Activated CD4-positive, alpha-beta T cell treated with anti-CD3 and anti-CD28 coated beads for 4 hours (primary cell): ENCODE measurements around the gene AKNA.
A peak's percentile ranks its signal among the peaks of the same experiment; 100 is the strongest.

Experiments
- DNase-seq, 2 donors: peaks; one replicate each; pipeline ENCODE4 v3.0.0-alpha.2; 2020

The AKNA gene

GRCh38 chr9:114355821-114356220 is 32.0 kb downstream of the AKNA start:
- DNase-seq = no peak

DNA sequence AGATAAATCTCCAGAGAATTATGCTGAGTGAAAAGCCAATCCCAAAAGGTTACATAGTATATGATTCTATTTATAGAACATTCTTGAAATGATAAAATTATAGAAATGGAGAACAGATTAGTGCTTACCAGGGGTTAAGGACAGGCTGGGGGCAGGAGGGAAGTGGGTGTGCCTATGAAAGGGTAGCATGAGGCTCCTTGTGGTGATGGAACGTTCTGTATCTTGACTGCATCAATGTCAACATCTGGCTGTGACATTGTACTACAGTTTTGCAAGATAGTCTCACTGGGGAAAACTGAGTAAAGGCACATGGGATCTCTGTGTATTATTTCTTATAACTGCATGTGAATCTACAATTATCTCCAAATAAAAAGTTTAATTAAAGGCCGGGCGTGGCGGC is 35.9 kb downstream of the AKNA start:
- DNase-seq = no peak

GRCh38 chr9:114350636-114351401 is 37.0 kb downstream of the AKNA start:
- no peak for DNase-seq

DNA sequence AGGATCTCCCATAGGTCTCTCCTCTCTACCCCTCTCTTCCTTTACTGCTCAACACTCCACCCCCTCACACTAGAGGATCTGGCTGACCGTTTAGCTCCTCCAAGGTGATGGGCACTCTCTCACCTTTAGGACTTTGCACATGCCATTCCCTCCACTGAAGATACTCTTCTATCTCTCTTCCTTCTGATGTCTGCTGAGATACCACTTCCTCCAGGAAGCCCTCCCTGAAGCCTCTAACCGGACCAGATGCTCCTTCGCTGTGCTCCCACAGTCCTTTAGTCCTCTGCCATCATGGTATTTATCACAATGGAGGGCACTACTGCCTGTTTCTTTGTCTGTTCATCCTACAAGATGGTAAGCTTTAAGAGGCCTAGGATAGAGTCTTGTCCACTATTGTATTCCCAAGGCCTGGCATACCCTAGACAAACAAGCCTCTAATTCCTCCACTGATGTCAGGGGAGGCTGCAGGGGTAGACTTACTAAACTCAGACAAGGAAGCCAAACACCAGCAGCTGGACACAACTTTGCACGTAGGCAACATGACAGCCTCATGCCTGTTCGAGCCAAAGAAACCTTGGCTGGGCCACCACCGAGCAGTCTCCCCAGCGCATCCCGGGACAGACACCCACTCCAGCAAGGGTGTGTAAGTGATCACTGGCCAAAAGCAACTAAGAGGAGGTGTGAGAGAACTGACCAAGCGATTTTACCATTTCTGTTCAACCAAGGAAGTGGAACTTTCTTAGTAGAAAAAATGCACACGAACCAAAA is 37.9 kb downstream of the AKNA start:
- DNase-seq = no peak

GRCh38 chr9:114348906-114349482 is 38.8 kb downstream of the AKNA start:
- peak; percentile 68 to 78 for DNase-seq

GRCh38 chr9:114348261-114348905 is 39.4 kb downstream of the AKNA start:
- DNase-seq = no peak

DNA sequence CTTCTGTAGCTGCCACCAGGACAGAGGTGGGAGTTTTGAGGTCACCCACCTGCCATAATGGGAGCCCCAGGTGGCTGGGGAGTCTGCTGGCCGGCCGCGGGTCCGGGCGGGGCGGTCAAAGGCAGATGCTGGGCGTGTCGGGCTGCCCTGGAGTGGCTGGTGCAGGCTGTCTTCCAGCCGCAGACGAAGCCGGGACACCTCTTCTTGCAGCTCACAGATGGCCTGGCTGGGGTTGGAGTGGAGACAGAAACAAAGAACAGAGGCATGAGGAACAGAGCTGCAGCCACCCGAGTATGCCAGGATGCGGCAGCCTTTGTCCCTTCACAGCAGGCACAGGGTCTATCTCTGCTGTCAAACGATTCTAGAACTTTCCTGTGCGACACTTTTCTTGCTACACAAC is 40.1 kb downstream of the AKNA start:
- DNase-seq = no peak

GRCh38 chr9:114346146-114346545 is 41.6 kb downstream of the AKNA start:
- no peak for DNase-seq

DNA sequence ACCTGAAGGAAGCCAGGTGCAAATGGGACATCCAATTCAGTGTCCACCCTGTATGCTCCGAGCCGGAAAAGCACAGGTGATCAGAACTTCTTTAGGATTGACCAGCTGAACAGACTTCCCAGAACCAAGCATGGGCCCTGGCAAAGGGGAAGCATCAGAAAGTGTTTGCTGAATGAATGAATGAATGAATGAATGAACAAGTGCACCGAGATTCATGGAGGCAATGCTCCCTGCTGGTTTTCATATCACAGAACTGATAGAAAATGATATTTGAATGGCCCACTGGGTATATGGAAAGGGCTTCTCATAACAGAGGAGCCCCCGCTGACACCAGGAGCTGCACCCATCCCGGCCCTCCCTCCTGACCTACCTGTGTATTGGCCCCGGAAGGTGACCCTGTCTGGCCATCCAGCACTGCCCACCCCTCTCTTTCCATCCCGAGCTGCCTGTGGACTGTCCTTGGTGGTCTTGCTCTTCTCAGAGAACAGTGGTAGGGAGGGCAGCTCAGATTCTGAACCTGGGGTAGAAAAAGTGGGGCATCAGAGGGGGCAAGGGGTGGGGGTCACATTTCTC is 42.2 kb downstream of the AKNA start:
- no peak for DNase-seq

DNA sequence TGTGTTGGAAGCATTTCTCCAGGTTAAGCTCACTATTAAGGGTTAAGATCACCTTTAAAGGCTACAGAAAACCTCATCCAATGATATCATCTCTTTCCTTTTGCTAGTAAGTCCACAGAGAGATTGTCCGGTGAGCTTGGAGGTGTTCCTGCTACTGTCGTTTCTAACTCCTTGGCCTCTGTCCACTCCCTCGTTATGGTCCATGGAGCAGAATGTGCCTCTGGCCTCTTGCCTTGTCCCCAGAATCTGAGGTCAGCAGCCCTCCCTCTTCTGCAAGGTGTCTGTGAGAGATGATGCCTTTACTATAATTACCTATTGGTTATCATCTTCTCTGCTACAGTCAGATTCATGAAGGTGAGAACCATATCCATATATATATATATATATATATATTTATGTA is 43.1 kb downstream of the AKNA start:
- no peak for DNase-seq

DNA sequence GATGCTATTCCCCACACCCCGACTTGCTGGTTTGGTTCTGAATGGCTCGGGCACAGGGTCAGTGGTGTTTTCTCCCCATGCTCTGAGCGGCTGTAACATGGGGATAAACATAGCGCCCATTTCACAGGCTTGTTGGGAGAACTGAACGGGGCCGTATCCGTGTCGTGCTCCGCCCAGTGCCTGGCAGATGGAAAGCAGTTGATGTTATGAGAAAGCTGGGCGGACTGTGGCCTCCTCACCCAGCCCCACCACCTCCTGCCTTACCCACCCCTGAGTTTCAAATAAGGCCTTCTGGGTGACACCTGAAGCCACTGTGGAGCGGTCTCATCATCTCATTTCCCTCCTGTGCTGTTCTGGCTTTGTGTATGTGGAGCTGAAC is 43.6 kb downstream of the AKNA start:
- DNase-seq = no peak

GRCh38 chr9:114343471-114344187 is 44.2 kb downstream of the AKNA start:
- DNase-seq = no peak

- DNase-seq = no peak
These were observed 44.9 kb downstream of the AKNA start for GRCh38 chr9:114342755-114343440.

DNA sequence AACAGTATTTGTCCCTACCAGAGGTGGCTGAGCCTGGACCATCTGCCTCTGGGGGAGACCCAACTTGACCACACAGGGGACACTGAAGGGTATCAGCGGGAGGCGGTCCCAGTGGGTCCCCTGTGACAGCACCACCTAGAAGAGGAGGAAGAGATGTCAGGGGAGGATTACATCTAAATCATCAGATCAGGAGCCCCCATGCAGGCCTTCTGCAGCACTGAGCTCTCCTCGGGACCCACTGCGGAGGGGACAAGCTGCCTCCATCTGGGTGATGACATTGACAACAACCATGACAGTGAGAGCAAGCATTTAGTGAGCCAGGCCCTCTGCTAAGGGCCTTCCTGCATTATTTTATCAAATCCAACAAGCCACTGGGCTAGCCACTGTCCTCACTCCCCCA is 45.8 kb downstream of the AKNA start:
- DNase-seq = no peak

DNA sequence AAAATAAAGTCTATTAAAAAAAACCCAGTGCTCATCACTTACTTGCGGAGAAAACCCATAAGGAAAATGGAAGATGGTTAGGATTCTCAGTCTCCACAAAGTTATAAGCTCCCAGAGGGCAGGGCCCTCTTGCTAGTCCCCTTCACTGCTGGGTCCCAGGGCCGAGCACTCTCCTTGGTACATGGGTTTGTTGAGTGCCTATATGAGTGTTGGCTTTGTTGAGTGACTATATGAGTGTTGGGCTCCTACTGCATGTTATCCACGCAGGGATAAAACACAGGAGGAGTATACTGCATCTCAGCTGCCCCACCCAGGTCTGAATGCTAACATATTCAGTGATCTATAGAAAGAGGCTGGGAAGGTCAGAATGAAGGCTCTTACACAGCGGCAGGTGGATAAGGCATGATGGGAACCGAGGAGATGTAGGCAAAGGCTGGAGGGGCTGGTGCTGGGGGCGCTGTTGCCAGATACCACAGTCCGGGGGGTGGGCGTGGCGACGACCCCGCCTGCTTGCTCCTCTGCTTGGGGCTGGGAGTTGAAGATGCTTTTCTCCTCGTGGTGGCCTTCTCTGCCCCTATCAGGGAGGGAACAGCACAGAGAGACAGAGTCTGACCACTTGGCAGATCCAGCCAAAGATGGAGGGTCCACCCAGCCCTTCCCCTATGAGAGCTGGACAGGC is 46.5 kb downstream of the AKNA start:
- DNase-seq = no peak

DNA sequence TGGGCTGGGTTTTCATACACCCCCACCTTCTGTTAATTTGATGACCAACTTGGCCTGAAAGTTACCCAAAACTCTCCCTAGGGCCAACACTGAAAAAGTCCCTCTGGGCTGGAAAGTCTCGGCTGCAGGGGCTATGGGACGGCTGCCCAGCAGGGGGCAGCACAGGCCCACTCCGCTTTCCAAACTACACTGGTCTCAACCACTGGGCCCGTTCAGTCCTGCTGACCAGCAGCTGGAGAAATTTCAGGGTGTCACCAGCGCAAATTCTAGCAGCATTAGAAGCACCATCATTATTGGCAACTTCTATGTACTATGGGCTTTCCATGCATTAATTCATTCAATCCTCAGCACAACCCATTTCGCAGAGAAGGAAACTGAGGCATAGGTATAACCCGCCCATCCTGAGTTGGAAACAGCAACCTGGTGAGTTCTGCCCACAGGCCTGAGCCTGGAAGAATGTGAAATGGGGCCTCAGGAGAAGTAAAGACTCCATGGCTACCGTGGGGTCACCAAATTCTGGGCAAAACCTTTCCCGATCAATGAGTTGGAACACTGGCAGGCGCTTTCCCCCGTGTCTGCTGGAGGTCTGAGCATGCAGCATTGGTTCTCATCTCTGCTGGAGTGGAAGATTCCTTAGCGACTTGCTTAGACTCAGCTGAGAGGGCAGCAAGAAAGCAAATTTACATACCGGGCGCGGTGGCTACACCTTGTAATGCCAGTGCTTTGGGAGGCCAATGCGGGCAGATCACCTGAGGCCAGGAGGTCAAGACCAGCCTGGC is 48.5 kb downstream of the AKNA start:
- DNase-seq = peak; percentile 47 to 53

GRCh38 chr9:114338187-114338586 is 49.6 kb downstream of the AKNA start:
- DNase-seq = no peak

DNA sequence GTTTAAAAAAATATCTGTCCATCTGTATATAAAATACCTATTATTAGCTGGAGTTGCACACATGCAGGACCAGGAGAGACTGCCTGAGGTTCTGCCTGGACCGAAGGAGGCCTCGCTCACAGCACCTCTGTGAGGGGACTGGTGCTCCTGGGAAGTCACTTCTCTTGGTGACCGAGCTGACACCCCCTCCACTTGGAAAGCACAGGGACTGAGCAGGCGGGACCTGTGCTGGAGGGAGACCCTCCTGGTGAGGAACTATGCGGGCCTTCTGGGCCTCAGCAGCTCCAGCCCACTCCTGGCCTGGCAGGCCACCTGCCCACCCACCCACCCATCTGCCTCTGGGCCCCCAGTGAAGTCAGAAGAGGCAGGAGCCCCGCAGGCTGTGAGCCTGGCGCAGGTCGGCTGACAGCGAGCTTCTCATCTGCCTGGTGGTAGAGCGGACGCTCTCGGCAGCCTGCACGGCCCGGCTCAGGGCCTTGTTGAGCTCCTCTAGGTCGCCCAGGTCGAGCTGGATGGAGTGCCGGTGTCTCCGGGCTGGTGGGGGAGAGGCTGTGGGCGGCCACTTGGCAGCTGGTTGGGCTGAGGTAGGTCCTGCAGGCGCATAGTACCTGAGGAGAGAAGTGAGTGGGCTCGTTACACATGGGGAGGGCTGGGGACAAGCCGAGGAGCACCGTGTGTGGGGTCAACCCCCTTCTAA is 50.9 kb downstream of the AKNA start:
- DNase-seq = no peak

- no peak for DNase-seq
These were observed 51.6 kb downstream of the AKNA start for GRCh38 chr9:114336157-114336556.

DNA sequence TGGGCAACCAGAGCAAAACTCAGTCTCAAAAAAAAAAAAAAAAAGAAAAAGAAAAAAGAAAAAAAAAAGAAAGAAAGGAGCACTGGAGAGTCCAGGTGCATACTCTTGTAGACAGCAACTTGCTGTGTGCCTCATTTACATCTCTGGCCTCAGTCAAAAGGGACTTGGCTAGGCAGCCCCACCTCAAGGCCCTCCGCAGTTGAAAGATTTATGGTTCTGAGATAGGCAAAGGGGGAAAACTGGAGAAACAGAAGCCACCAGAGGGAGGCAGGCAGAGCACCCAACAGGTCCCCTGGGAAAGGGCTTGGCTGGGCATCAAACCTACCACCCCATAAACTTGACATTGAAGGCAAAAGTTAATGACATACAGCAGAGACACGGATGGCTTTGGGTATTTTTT is 52.0 kb downstream of the AKNA start:
- DNase-seq = no peak
